HG03066 (cell line): ENCODE data around the gene FAIM2.

Experiments used
- ATAC-seq: cut with Tn5 transposase; IDR thresholded peaks from one replicate; pipeline ENCODE4 v1.9.1; 2021; ENCODE audit warnings: low read depth; ENCODE audit not compliant: unreplicated experiment

Gene FAIM2

GRCh38 chr12:49941556-49942511 lies 38.1 kb upstream of the FAIM2 start:
- ATAC-seq, result no peak

GRCh38 chr12:49939707-49940106 lies 36.0 kb upstream of the FAIM2 start:
- no peak for ATAC-seq

- ATAC-seq, result no peak
Observed at GRCh38 chr12:49939307-49939706, 35.6 kb upstream of the FAIM2 start.

GRCh38 chr12:49937639-49938300 lies 34.1 kb upstream of the FAIM2 start:
- no peak for ATAC-seq

GRCh38 chr12:49936925-49937324 lies 33.2 kb upstream of the FAIM2 start:
- no peak for ATAC-seq

GRCh38 chr12:49934505-49934904 lies 30.8 kb upstream of the FAIM2 start:
- ATAC-seq, result no peak

GRCh38 chr12:49933796-49934195 lies 30.1 kb upstream of the FAIM2 start:
- ATAC-seq, result no peak

GRCh38 chr12:49932533-49933130 lies 28.9 kb upstream of the FAIM2 start:
- ATAC-seq, result no peak

- no peak for ATAC-seq
Observed at GRCh38 chr12:49932023-49932422, 28.3 kb upstream of the FAIM2 start.

GRCh38 chr12:49930515-49931288 lies 27.0 kb upstream of the FAIM2 start:
- ATAC-seq, result no peak

- no peak for ATAC-seq
Observed at GRCh38 chr12:49929581-49929980, 25.9 kb upstream of the FAIM2 start.

GRCh38 chr12:49928471-49928870 lies 24.8 kb upstream of the FAIM2 start:
- ATAC-seq, result no peak

GRCh38 chr12:49925433-49926204 lies 21.9 kb upstream of the FAIM2 start:
- ATAC-seq, result no peak

GRCh38 chr12:49924628-49925246 lies 21.0 kb upstream of the FAIM2 start:
- ATAC-seq, result no peak

GRCh38 chr12:49923880-49924556 lies 20.3 kb upstream of the FAIM2 start:
- no peak for ATAC-seq

GRCh38 chr12:49923035-49923644 lies 19.4 kb upstream of the FAIM2 start:
- ATAC-seq, result no peak

GRCh38 chr12:49922349-49923034 lies 18.8 kb upstream of the FAIM2 start:
- no peak for ATAC-seq

GRCh38 chr12:49921936-49922335 lies 18.2 kb upstream of the FAIM2 start:
- no peak for ATAC-seq
